HUES6 (cell line): Measurements from ENCODE around the gene ZNF638.

Source experiments
- H3K27ac ChIP-seq: 2 replicates; pipeline ENCODE4 v1.7.0; 2013; ENCODE audit warnings: low read depth, mild to moderate bottlenecking, low read length, inconsistent platforms
- H3K27me3 ChIP-seq: 2 replicates; pipeline ENCODE4 v1.6.1; 2013; ENCODE audit warnings: low read length; ENCODE audit not compliant: control insufficient read depth, insufficient read depth
- H3K36me3 ChIP-seq: 2 replicates; pipeline ENCODE4 v1.6.1; 2013; ENCODE audit warnings: low read length; ENCODE audit not compliant: control insufficient read depth, insufficient read depth
- H3K4me1 ChIP-seq: 2 replicates; pipeline ENCODE4 v1.6.1; 2013; ENCODE audit warnings: low read length; ENCODE audit not compliant: control insufficient read depth, insufficient read depth
- H3K4me3 ChIP-seq: 2 replicates; pipeline ENCODE4 v1.5.1; 2013; ENCODE audit warnings: low read depth, low read length
- H3K9ac ChIP-seq: one replicate; pipeline ENCODE4 v1.6.1; 2013; ENCODE audit warnings: mild to moderate bottlenecking, low read length
- H3K9me3 ChIP-seq: 2 replicates; pipeline ENCODE4 v1.6.1; 2013; ENCODE audit warnings: low read depth, low read length; ENCODE audit not compliant: control insufficient read depth, insufficient read depth

ZNF638 gene

DNA sequence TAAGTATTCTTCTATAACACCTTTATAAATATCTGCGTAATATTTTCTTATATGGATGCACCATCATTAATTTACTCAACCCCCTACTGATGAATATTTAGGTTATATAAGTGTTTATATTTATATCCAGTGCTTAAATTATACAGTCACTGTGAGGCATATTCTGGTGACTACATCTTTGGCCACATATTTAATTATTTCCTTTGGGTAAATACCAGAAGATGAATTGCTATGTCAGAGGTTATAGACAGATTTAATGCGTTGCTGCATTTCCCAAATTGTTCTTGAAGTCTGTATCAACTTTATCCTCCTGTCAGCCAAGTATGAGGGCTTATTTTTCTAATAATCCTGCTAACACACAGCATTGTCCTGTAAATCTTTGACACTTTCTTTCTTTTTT, 140.4 kb downstream of the ZNF638 start:
- peaks cover 7% of the 10 kb centered on the region; the same call in 1 of the 2 replicates for H3K4me1 ChIP-seq

DNA sequence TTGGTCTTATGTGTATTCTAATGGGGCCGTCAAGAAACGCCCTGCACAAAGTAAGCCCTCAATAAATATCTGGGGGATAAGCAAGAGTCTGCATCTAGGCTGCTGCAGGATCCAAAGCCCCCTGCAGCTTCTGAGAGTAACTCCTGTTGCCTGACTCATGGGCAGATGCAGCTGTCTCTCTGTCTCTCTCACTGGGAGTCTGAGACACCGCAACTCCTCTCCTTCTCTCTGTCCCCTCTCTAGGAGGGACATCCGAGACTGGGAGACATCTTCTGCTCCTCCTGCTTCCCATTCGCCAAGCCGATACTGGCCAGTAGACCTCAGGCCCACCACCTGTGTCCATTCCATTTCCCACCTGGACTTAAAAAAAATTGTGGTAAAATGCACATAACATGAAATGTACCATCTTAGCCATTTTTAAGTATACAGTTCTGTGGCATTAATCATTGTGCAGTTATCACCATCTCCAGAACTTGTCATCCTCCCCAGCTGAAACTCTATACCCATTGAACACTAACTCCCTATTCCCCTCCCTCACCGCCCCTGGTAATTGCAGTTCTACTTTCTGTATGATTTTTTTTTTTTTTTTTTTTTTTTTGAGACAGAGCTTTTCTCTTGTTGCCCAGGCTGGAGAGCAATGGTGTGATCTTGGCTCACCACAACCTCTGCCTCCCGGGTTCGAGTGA, 141.9 kb downstream of the ZNF638 start:
- Histone ChIP-seq H3K9me3 (no peaks in the 10 kb centered on the region), H3K4me1 (peaks cover 4% of the 10 kb centered on the region; the same call in 1 of the 2 replicates), H3K9ac (no peak overlapping the region), H3K36me3 (no peaks in the 10 kb centered on the region), H3K4me3 (no peak overlapping the region), H3K27me3 (peaks cover 13% of the 10 kb centered on the region), H3K27ac (no peak overlapping the region)

More for the DNA sequence above, 140.4 kb downstream of the ZNF638 start:
- no peak overlapping the region for H3K4me3 ChIP-seq
- H3K36me3 ChIP-seq = no peaks in the 10 kb centered on the region
- no peak overlapping the region for H3K27ac ChIP-seq
- peaks cover 28% of the 10 kb centered on the region for H3K27me3 ChIP-seq
- no peaks in the 10 kb centered on the region for H3K9me3 ChIP-seq
- H3K9ac ChIP-seq = no peak overlapping the region

DNA sequence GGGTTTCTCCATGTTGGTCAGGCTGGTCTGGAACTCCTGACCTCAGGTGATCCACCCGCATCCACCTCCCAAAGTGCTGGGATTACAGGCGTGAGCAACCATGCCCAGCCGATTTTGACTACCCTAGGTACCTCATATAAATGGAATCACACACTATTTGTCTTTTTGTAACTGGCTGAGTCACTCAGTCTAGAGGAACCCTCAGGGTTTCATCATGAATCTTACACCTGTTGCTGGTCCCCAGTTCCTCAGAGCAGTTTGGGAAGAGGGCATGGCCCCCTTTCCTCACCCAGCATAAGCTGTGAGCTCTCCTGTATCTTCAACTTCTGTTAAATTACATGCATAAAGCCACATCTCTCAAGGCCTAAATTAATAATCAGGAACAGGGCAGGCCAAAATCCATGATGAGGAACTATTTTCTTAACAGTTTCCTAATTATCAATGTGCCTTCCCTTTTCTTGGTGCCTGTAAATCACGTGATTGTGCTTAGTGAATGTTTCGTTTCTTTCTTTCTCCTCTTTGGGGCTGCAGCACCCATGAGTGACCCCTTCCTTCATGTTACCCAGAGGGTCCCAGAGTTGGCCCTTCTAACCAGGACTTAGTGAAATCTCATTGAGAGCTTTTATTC, 142.6 kb downstream of the ZNF638 start:
- no peaks in the 10 kb centered on the region for H3K36me3 ChIP-seq
- no peak overlapping the region for H3K27ac ChIP-seq
- H3K4me1 ChIP-seq = peaks cover 4% of the 10 kb centered on the region; the same call in 1 of the 2 replicates
- H3K9me3 ChIP-seq = no peaks in the 10 kb centered on the region
- H3K9ac ChIP-seq = no peak overlapping the region
- H3K27me3 ChIP-seq = peaks cover 6% of the 10 kb centered on the region
- H3K4me3 ChIP-seq = no peak overlapping the region

DNA sequence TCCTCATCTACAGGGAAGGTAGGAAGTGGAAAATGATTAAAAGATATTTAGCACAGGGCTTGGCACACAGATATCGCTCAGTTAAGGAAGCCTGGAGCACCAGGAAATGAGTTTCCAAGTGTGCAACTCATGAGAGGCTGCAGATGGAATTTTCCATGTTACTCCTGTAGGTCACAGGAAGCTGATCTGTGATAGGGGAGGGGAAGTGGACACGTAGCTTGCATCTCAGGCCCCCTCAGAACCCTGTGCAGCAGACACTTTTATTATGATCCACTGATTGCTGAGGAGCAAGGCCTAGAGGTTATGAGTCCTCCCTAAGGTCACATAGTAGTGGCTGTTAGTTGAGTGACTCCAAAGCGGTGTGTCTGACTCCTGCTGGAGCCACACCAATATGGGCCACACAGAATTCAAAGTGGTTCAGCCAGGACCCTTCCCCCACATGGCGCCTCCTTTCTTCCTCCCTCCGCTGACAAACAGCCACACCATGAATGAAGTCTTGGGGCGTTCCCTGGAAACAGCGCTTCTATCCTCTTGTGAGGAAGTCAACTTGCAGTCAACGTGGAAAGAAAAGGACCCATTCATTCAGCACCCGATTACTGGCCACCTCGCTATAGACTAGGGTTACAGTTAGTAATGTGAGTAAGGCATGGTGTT, 143.3 kb downstream of the ZNF638 start:
- no peak overlapping the region for H3K4me3 ChIP-seq
- no peak overlapping the region for H3K9ac ChIP-seq
- no peak overlapping the region for H3K27ac ChIP-seq
- H3K27me3 ChIP-seq = 0 out of 2 replicates have a peak, but pooled peaks cover under 1% of the 10 kb centered on the region
- H3K4me1 ChIP-seq = peaks cover 4% of the 10 kb centered on the region; the same call in 1 of the 2 replicates
- no peaks in the 10 kb centered on the region for H3K9me3 ChIP-seq
- H3K36me3 ChIP-seq = no peaks in the 10 kb centered on the region

DNA sequence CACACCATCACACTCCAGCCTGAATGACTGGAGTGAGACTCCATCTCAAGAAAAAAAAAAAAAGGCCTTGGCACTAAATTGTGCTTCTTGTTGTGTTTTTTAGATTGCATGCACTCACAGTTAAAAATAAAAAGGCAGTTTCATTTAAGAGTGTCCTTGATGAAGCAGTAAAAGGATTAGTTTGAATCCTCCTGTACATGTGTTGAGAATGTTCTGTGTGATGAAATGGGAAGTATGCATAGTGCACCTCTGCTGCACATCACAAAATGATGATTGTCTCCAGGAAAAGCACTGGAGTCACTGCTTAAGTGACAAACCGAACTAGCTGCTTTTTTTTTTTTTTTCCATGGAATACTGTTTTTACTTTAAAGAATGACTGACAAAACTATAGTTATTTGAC, 144.9 kb downstream of the ZNF638 start:
- Histone ChIP-seq H3K9ac (no peak overlapping the region), H3K36me3 (no peaks in the 10 kb centered on the region), H3K4me1 (peaks cover 4% of the 10 kb centered on the region; the same call in 1 of the 2 replicates), H3K27me3 (no peaks in the 10 kb centered on the region), H3K9me3 (no peaks in the 10 kb centered on the region), H3K27ac (no peak overlapping the region), H3K4me3 (no peak overlapping the region)

DNA sequence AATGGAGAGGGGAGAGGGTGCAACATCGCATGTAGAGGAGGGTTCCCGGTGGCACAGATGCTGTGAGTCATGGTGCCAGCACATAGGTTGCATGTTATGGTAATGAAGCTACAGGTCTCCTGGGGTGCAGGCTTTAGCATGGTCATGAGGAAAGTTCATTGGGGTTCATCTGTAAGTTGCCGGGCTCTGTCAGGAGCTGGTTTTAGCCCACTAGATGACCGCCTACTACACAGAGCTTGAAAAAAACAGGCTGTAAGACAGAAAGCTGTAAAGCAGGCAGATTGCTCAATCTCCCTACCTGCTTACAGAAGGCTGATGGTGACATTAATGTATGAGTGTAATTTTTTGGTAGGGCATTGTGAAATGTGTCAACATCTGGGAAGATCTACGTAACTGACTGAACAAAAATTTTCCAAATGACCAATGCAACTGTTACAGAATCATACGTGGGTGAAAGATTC, 145.7 kb downstream of the ZNF638 start:
- Histone ChIP-seq H3K4me3 (no peak overlapping the region), H3K9me3 (no peaks in the 10 kb centered on the region), H3K27ac (no peak overlapping the region), H3K36me3 (no peaks in the 10 kb centered on the region), H3K9ac (no peak overlapping the region), H3K27me3 (no peaks in the 10 kb centered on the region), H3K4me1 (peaks cover 9% of the 10 kb centered on the region)

DNA sequence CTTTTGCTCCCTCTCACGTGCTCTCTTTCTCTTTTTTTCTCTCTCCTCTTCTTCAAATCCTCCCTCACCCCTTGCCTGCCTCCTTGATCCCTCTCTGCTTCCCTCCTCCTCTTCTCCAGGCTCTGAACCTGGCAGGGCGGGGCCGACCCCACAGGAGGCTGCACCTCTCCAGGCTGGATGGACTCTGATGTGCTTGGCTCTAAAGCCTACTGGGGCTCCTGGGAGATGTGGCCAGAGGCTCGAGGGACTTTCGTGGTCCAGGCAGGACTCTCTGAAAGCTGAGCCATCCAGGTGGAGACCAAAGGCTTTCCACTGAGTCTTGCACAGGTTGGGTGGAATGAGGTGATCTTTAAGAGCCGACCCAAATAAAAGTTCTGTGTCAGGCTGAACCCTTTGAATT, 147.2 kb downstream of the ZNF638 start:
- Histone ChIP-seq H3K9me3 (no peaks in the 10 kb centered on the region), H3K4me3 (no peak overlapping the region), H3K27me3 (no peaks in the 10 kb centered on the region), H3K4me1 (peaks cover 12% of the 10 kb centered on the region), H3K27ac (no peak overlapping the region), H3K36me3 (no peaks in the 10 kb centered on the region), H3K9ac (no peak overlapping the region)

DNA sequence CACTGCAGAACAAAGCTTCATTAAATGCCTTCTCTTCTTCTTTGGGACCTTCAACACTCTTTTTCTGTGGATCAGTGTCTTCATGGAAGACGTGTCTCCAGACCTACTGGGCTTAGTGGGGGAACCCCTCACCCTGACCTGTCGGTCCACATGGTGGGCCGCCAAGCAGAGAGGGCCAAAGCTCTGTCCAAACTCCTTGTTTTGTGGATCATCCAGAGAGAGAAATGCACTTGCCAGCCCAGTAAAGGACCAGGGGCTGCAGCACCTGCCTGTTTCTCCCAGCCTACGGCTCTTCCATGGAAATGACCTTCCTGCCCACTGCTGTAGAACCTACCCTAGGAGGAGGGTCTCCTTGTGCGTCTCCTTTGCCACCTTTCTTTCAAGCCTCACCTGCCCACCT, 147.7 kb downstream of the ZNF638 start:
- Histone ChIP-seq H3K4me3 (no peak overlapping the region), H3K4me1 (peaks cover 12% of the 10 kb centered on the region), H3K27me3 (no peaks in the 10 kb centered on the region), H3K9me3 (no peaks in the 10 kb centered on the region), H3K36me3 (no peaks in the 10 kb centered on the region), H3K9ac (no peak overlapping the region), H3K27ac (no peak overlapping the region)

DNA sequence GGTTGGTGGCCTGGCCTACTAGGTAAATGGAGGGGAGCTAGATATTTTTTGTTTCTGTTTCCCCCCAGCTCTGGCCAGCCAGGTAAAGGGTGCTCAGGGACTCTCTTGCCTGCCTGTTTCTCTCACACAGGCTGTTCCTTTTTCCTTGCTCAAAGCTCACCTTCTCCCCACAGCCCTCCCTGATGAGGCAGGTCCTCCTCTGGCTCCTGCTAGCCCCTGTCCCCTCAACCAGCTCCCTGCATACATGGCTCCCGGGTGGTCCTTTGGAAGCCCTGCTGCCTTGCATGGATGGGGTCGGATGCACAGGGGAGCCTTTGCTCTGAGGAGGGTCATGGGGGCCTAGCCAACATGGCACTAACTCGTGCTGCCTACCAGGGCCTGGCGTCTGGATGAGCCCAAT, 149.5 kb downstream of the ZNF638 start:
- H3K9me3 ChIP-seq = no peaks in the 10 kb centered on the region

DNA sequence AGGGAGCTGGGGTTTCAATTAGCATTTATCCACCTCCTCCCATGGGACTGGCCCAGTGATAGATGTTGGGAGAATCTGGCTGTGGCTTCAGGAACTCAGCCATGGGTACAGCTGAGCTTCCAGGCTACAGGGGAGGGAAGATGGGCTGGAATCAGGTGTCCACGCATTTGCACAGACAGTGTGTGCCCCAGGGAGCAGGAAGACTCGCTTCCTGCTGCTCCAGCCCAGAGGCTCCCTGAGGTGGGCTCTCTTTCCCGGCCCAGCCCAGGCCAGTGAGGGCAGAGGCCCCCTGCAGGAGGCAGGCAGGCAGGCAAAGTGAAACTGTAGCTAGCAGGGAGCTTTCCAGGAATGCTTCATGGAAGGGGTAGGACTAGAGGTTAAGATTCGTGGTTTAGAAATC, 150.5 kb downstream of the ZNF638 start:
- H3K36me3 ChIP-seq = no peaks in the 10 kb centered on the region
- H3K9ac ChIP-seq = no peak overlapping the region
- H3K4me3 ChIP-seq = no peak overlapping the region
- no peaks in the 10 kb centered on the region for H3K27me3 ChIP-seq
- peaks cover 21% of the 10 kb centered on the region for H3K4me1 ChIP-seq
- H3K9me3 ChIP-seq = no peaks in the 10 kb centered on the region
- H3K27ac ChIP-seq = no peak overlapping the region

More for the DNA sequence above, 149.5 kb downstream of the ZNF638 start:
- Histone ChIP-seq H3K27me3 (no peaks in the 10 kb centered on the region), H3K27ac (no peak overlapping the region), H3K36me3 (no peaks in the 10 kb centered on the region), H3K4me1 (peaks cover 11% of the 10 kb centered on the region), H3K9ac (no peak overlapping the region), H3K4me3 (no peak overlapping the region)

DNA sequence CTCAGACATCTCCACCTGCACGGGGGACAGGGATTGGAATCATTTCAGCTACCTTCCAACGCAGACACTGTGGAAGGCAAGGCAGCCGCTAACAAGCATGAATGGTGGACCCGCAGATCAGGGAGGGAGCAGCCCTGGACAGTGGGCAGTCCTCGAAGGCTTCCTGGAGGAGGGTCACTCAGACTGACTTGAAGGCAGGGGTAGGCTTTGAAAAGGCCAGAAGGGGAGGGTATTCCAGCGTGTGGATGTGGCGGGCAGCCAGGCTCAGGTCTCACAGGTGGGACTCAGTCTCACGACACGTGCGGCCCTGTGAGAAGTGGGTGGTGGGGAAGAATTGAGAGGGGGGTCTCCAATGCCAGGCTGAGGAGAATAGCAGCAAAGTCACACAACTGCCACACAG, 151.7 kb downstream of the ZNF638 start:
- no peak overlapping the region for H3K27ac ChIP-seq
- no peaks in the 10 kb centered on the region for H3K9me3 ChIP-seq

More for the DNA sequence above, 151.7 kb downstream of the ZNF638 start:
- Histone ChIP-seq H3K4me3 (no peak overlapping the region), H3K27me3 (no peaks in the 10 kb centered on the region), H3K9ac (no peak overlapping the region), H3K36me3 (no peaks in the 10 kb centered on the region), H3K4me1 (peaks cover 21% of the 10 kb centered on the region)
